HL-60/S4 treated with retinoic acid at 250 ng/mL for 4 days and 3 days (cell line): ENCODE data around the gene ZNF611.
"Not testable (repeated sequence)": the region's sequence is repeated elsewhere in the genome, so short reads cannot be mapped to it uniquely, and the experiment has no call there.

Experiments used
- in situ Hi-C: fragments of 300-500 bp; cut with MboI; formaldehyde crosslinking; loops from 2 replicates; pipeline ENCODE4 v1.7.0; 2022; ENCODE audit warnings: low sequenced_read_pairs

The ZNF611 gene

GRCh38 chr19:52734893-52735661 lies at the start of gene ZNF611:
ZNF611 (minus strand) TSS chr19:52735044; CDS start chr19:52715894, 19,150 bp downstream.
- in situ Hi-C loops: no loop called here

DNA sequence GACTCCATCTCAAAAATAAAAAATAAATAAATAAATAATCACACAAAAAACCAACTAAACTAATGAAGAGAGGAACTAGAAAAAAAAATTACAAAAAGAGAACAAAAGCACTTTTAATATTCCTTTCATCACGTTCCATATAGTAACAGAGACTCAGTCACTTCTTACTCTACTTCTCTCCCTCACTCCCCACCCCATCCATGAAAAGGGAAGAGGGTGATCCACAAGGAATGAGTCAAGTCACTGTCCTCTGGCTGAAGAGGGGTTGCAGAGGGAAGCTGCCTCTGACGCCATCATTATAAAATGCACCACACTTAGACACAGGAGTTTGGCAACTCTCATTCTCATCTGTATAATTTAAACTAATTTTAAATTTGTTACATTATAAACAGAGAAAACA lies 48.0 kb upstream of the ZNF611 start:
- in situ Hi-C loops: not testable (repeated sequence)

GRCh38 chr19:52778811-52779210 lies 44.0 kb upstream of the ZNF611 start:
- in situ Hi-C loops: no loop called here

GRCh38 chr19:52756447-52756846 lies 21.6 kb upstream of the ZNF611 start:
- in situ Hi-C loops: not testable (repeated sequence)

GRCh38 chr19:52749780-52750179 lies 14.9 kb upstream of the ZNF611 start:
- in situ Hi-C loops: no loop called here

- in situ Hi-C loops: no loop called here
Measured at GRCh38 chr19:52748336-52748950, 13.6 kb upstream of the ZNF611 start.

DNA sequence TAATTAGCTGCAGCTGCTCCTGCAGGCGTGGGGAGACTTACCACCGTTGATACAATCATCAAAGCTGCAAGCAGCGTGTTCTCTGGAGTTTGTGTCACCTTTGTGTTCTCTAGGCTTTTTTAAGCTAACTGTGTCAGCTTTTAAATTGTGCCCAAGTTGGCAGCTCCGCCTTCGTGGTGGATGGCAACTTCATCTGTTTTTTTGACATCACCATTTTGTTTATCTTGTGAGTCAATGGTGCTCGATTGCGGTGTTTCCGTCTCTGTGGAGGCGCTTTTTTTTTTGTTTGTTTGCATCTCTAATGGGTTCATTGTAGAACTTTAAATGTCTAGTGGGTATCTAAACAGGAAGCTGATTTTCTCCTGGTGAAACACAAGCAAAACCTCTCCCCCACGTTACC lies 11.1 kb upstream of the ZNF611 start:
- in situ Hi-C loops: not testable (repeated sequence)

DNA sequence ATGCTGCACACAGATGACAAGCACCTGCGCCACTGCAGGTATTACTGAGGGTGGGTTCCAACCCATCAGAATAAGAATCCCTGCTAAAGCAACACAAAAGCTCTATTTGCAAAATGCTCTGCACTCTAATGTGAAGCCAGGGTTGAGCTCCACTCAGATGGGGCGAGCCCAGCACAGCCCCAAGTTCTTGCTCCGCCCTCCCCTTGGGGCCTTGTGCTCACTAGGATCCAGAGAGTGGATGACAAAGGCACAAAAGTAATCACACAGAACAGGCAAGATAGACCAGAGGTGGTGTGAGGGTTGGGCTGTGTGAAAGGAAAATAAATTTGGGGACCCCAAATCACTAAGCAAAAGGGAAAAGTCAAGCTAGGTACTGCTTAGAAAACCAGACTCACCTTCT lies 8.2 kb upstream of the ZNF611 start:
- in situ Hi-C loops: no loop called here

- in situ Hi-C loops: no loop called here
Measured at GRCh38 chr19:52742516-52742915, 7.7 kb upstream of the ZNF611 start.

- in situ Hi-C loops: no loop called here
Measured at GRCh38 chr19:52741951-52742485, 7.2 kb upstream of the ZNF611 start.

GRCh38 chr19:52741371-52741770 lies 6.5 kb upstream of the ZNF611 start:
- in situ Hi-C loops: not testable (repeated sequence)

DNA sequence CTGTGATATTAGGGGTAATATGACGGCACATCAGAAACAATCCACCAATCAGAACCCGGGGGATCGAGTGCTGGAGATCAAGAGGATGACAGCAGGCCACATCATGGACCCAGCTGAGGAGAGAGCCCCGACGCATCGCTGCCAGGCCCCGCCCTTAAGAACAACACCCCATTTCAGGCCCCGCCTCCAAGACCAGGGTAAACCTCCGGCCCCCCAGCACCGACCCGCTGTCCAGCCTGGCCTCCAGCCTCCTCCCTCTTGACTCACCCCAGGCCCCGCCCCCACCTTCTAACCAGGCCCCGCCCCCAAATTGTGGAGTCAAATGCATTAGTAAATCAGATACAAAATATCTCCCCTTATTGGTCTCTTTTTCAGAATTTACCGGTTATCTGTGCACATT lies 4.7 kb upstream of the ZNF611 start:
- in situ Hi-C loops: no loop called here

- in situ Hi-C loops: no loop called here
Measured at GRCh38 chr19:52735734-52736133, 890 bp upstream of the ZNF611 start.

- in situ Hi-C loops: no loop called here
Measured at GRCh38 chr19:52734331-52734892, 432 bp downstream of the ZNF611 start.

GRCh38 chr19:52726051-52726450 lies 8.8 kb downstream of the ZNF611 start:
- in situ Hi-C loops: not testable (repeated sequence)

DNA sequence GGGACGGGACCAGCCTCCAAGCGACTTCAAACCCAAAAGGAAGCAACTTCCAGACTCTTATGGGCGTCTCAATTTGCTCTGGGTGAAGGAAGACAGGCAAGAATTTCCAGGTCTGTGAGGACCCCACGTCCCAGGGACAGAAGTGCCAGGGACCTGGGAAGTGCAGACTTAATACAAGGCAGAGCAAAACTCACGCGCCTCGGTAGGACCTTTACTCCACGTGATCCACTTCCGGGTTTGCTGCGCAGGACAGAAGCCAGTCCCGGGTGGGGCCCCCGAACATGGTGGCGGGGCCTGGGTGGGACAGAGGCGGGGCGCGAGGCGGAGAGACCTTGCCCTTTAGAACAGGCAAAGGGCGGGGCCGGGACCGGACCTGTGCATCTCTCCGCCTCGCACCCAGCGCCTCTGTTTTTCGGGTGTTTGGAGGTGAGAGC lies 9.3 kb downstream of the ZNF611 start:
- in situ Hi-C loops: no loop called here

DNA sequence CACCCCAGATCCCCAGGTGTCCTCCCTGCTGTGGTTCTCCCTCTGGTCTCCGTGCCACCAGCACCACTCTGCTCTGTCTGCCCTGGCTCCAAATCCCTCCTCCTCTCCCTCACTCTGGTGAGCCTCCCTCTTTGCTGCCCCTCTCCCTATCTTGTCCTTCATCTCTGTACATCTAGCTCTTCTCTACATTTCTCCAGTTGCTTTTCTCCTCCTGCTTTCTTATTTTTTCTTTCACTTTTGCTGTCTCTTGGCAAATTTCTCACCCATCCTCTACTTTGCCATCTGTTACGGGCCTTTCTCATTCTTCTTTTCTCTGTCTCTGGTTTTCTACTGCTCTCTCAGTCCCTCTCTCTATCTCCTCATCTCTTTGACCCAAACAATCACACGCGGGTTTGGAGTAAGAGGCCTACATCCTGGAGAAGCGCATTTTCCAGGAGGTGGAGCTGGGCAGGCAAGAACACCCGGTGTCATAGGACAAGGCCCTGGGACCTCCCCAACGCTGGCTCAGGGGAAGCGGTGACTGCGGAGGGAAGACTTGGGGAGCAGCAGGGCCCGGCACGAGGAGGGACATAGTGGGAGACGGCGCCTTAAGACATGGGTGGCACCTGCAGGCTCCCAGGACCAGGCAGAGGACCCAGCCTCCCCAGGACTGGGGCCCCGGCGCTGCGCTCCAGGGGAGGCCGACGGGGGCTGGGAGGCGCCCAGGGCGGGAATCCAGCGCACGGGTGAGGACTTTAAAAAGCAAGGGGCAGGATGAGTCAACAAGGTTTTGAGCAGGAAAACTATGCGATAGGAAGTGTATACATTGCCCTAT lies 9.9 kb downstream of the ZNF611 start:
- in situ Hi-C loops: no loop called here

- in situ Hi-C loops: not testable (repeated sequence)
Measured at GRCh38 chr19:52723907-52724598, 10.8 kb downstream of the ZNF611 start.

DNA sequence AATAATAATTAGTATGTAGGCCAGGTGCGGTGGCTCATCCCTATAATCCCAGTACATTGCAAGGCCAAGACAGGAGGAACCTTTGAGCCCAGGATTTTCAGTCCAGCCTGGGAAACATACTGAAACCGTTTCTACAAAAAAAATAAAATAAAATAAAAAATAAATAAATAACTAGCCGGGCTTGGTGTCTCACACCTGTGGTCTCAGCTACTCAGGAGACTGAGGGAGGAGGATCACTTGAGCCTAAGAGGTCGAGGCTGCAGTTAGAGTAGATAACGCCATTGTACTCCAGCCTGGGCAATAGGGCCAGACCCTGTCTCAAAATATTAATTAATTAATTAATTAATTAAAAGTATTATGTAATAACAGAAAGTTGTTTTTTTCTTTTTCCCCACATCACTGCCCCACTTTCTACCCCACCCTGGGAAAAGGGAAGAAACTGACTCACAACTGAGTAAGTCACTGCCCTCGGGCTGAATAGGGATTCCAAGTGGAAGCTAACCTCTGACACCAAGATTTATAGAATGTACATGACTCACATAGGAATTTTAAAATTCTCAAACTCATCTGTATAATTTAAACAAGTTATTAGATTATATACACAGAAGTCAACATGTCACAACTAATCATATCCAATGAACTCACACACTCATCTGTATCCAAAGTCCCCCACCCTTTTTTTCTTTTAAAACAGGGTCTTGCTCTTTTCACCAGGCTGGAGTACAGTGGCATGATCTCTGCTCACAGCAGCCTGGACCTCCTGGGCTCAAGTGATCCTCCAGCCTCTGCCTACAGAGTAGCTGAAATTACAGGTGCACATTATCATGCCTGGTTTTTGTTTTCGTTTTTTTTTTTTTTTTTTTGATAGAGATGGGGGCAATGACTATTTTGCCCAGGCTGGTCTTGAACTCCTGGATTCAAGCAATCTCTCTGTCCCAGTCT lies 12.5 kb downstream of the ZNF611 start:
- in situ Hi-C loops: no loop called here
